Parathyroid adenoma (tissue), 2 donors: Measurements from ENCODE around the gene CKS1B.

Experiments
- H2AFZ ChIP-seq: fragments of 300-600 bp; sonication (generic); one replicate; pipeline ENCODE4 v1.7.0; 2017; ENCODE audit warnings: antibody characterized with exemption, mild to moderate bottlenecking
- H3K27ac ChIP-seq: fragments of 300-600 bp; sonication (generic); one replicate; pipeline ENCODE4 v1.7.0; 2017
- H3K27me3 ChIP-seq: fragments of 300-600 bp; sonication (generic); one replicate; pipeline ENCODE4 v1.7.0; 2017; ENCODE audit warnings: low read length; ENCODE audit not compliant: control insufficient read depth, insufficient read depth
- H3K36me3 ChIP-seq: fragments of 300-600 bp; sonication (generic); one replicate; pipeline ENCODE4 v1.7.0; 2017; ENCODE audit warnings: low read length; ENCODE audit not compliant: control insufficient read depth, insufficient read depth
- H3K4me1 ChIP-seq: fragments of 300-600 bp; sonication (generic); one replicate; pipeline ENCODE4 v1.7.0; 2017; ENCODE audit warnings: control low read depth
- H3K4me2 ChIP-seq: fragments of 300-600 bp; sonication (generic); one replicate; pipeline ENCODE4 v1.7.0; 2017; ENCODE audit warnings: low read length
- H3K4me3 ChIP-seq: fragments of 300-600 bp; sonication (generic); one replicate; pipeline ENCODE4 v1.7.0; 2017; ENCODE audit warnings: low read depth, low read length
- H3K79me2 ChIP-seq: fragments of 300-600 bp; sonication (generic); one replicate; pipeline ENCODE4 v1.7.0; 2017; ENCODE audit warnings: control low read depth
- H3K9ac ChIP-seq: fragments of 300-600 bp; sonication (generic); one replicate; pipeline ENCODE4 v1.7.0; 2017; ENCODE audit warnings: mild to moderate bottlenecking
- H3K9me3 ChIP-seq: fragments of 300-600 bp; sonication (generic); one replicate; pipeline ENCODE4 v1.7.0; 2017; ENCODE audit warnings: low read length; ENCODE audit not compliant: control insufficient read depth
- TF ChIP-seq, protein P1 (sequence below): fragments of 300-600 bp; sonication (generic); IDR thresholded peaks from one replicate; pipeline ENCODE4 v1.7.0; 2017; ENCODE audit warnings: antibody characterized with exemption, mild to moderate bottlenecking
- donor health status: primary hyperparathyroidism.

CKS1B gene

DNA sequence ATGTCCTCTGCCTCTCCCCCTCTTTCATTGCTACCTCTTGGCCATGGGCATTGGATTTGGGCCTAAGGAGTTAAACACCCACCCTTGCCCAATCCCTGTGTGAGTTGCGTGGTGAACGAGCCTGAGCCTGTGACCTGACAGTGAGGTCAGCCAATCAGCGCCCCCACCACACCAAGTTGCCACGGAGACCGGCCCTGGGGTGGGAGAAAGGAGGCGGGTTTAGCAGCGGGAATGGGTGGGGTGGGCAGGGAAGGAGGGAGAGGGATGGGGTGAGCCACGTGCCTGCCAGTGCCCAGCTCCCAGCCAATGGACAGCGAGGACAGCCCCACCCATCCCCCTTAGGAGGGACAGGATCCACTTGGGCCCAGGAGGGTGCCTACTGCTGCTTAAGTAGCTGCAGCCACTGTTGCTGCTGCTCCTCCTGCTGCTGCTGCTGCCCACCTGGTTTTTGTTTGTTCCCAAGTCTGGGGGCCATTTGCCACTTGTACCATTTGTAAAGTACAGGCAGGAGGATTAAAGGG lies 37.6 kb downstream of the CKS1B start:
- H3K4me2 ChIP-seq: no peak overlapping the region
- no peaks in the 10 kb centered on the region for H3K36me3 ChIP-seq
- H3K4me3 ChIP-seq: no peak overlapping the region
- H3K79me2 ChIP-seq: peaks cover 5% of the 10 kb centered on the region
- H3K27me3 ChIP-seq: no peaks in the 10 kb centered on the region
- no peak overlapping the region for H3K9ac ChIP-seq
- peak overlapping the region; percentile 69 for H3K27ac ChIP-seq
- no peaks in the 10 kb centered on the region for H3K9me3 ChIP-seq
- TF ChIP-seq, protein P1, sequence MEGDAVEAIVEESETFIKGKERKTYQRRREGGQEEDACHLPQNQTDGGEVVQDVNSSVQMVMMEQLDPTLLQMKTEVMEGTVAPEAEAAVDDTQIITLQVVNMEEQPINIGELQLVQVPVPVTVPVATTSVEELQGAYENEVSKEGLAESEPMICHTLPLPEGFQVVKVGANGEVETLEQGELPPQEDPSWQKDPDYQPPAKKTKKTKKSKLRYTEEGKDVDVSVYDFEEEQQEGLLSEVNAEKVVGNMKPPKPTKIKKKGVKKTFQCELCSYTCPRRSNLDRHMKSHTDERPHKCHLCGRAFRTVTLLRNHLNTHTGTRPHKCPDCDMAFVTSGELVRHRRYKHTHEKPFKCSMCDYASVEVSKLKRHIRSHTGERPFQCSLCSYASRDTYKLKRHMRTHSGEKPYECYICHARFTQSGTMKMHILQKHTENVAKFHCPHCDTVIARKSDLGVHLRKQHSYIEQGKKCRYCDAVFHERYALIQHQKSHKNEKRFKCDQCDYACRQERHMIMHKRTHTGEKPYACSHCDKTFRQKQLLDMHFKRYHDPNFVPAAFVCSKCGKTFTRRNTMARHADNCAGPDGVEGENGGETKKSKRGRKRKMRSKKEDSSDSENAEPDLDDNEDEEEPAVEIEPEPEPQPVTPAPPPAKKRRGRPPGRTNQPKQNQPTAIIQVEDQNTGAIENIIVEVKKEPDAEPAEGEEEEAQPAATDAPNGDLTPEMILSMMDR: no peak
- peaks cover 17% of the 10 kb centered on the region for H3K4me1 ChIP-seq
- H2AFZ ChIP-seq: no peak overlapping the region

DNA sequence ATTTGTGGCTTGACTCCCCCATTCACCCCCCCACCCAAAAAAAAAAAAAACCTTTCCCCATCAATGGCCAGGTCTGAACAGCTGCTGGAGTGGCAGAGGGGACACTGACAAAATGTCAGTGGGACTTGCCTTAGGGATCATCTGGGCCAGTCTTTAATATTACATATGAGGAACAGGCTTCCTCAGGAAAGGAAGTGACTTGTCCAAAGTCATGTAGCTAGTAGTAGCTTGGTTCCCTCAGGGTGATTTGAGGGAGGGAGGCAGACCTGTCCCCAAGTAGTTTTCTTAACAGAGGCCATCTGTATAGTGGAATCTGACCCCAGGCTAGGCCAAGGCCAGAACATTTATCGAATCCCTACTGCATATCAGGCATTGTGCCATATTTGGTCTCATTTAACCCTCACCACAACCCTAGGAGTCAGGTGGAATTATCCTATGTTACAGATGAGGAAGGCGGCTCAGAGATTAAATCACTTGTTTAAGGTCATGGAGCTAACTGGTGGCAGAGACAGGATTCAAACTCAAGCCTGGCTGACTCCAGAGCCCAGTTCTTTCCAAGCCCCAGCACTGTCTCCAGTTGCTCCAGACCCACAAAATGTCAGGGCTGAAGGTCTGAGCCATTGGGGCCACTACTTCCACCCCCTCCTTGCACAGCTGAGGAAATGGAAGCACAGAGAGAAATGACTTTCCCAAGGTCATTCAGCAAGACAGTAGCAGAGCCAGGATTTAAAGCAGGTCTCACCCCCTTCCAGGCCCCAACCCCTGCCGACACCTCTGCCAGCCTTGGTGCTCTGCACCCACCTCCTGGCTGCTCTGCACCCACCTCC lies 38.5 kb downstream of the CKS1B start:
- peak overlapping the region; percentile 69 for H3K27ac ChIP-seq
- H3K79me2 ChIP-seq: no peaks in the 10 kb centered on the region
- no peak overlapping the region for H3K4me3 ChIP-seq
- no peaks in the 10 kb centered on the region for H3K9me3 ChIP-seq
- no peaks in the 10 kb centered on the region for H3K36me3 ChIP-seq
- H3K9ac ChIP-seq: no peak overlapping the region
- TF ChIP-seq, protein P1: no peak
- no peak overlapping the region for H2AFZ ChIP-seq
- no peaks in the 10 kb centered on the region for H3K27me3 ChIP-seq
- H3K4me1 ChIP-seq: peaks cover 22% of the 10 kb centered on the region
- peak overlapping the region; percentile 2 for H3K4me2 ChIP-seq

- no peak overlapping the region for H3K4me3 ChIP-seq
- H3K4me1 ChIP-seq: peaks cover 20% of the 10 kb centered on the region
- H3K27ac ChIP-seq: peak overlapping the region; percentile 69
- H3K27me3 ChIP-seq: no peaks in the 10 kb centered on the region
- no peaks in the 10 kb centered on the region for H3K79me2 ChIP-seq
- H3K36me3 ChIP-seq: no peaks in the 10 kb centered on the region
- no peak overlapping the region for H3K9ac ChIP-seq
- TF ChIP-seq, protein P1: no peak
- no peak overlapping the region for H3K4me2 ChIP-seq
- no peak overlapping the region for H2AFZ ChIP-seq
- no peaks in the 10 kb centered on the region for H3K9me3 ChIP-seq
These were observed 39.2 kb downstream of the CKS1B start for GRCh38 chr1:155013632-155014031.

- TF ChIP-seq, protein P1: no peak
- Histone ChIP-seq H3K4me2 (no peak overlapping the region), H3K36me3 (no peaks in the 10 kb centered on the region), H3K9ac (no peak overlapping the region), H3K27ac (no peak overlapping the region), H3K4me3 (no peak overlapping the region), H3K4me1 (peaks cover 23% of the 10 kb centered on the region), H3K9me3 (no peaks in the 10 kb centered on the region), H2AFZ (no peak overlapping the region), H3K27me3 (no peaks in the 10 kb centered on the region), H3K79me2 (no peaks in the 10 kb centered on the region)
These were observed 40.4 kb downstream of the CKS1B start for GRCh38 chr1:155014709-155015508.
